GM13976 (cell line): ENCODE data around the gene SMARCAL1.
A peak's percentile ranks its signal among the peaks of the same experiment; 100 is the strongest.

Experiments used
- DNase-seq: peaks from one replicate; pipeline ENCODE4 v3.0.0; 2012; ENCODE audit warnings: low spot score
- in situ Hi-C: fragments of 300-500 bp; cut with MboI; formaldehyde crosslinking; loops from one replicate; pipeline ENCODE4 v1.12.0; 2022; ENCODE audit warnings: low sequenced_read_pairs, mixed read lengths, inconsistent platforms; ENCODE audit not compliant: unreplicated experiment
- TF ChIP-seq, protein P1 (sequence below): IDR thresholded peaks from 2 replicates; pipeline ENCODE4 v1.5.1; 2012; ENCODE audit warnings: borderline replicate concordance, mild to moderate bottlenecking; ENCODE audit not compliant: insufficient read depth; ENCODE audit errors: extremely low read depth, missing control alignments, control extremely low read depth

Gene SMARCAL1

DNA sequence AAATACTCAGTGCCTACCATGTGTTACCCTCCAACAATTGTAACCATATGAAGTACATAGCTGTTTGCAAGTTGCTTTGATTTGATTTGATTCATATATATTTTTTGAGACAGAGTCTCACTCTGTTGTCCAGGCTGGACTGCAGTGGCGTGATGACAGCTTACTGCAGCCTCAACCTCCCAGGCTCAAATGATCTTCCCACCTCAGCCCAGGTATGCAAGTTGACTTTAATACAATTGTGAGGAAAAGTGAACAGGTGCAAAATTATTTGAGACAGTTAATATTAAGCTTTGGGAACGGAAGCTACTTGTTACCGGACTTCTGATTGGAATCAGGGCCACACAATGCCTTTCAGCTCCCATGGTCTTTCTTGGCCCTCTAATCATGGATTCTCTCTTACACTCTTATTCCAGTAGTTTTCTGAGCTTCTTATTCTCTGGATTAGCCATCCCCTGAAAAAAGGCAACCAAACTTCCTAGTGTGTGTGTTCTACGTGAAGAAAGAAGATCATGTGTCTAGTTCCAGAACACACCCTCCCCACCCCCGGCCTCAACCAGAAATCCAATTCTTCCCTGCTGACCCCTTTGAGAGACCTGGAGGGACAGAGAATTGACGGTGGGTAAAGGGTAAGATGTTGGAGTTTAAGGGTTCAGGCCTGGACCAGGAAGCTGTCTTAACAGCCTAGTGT is 85.2 kb downstream of the SMARCAL1 start:
- no peak for DNase-seq
- TF ChIP-seq, protein P1, sequence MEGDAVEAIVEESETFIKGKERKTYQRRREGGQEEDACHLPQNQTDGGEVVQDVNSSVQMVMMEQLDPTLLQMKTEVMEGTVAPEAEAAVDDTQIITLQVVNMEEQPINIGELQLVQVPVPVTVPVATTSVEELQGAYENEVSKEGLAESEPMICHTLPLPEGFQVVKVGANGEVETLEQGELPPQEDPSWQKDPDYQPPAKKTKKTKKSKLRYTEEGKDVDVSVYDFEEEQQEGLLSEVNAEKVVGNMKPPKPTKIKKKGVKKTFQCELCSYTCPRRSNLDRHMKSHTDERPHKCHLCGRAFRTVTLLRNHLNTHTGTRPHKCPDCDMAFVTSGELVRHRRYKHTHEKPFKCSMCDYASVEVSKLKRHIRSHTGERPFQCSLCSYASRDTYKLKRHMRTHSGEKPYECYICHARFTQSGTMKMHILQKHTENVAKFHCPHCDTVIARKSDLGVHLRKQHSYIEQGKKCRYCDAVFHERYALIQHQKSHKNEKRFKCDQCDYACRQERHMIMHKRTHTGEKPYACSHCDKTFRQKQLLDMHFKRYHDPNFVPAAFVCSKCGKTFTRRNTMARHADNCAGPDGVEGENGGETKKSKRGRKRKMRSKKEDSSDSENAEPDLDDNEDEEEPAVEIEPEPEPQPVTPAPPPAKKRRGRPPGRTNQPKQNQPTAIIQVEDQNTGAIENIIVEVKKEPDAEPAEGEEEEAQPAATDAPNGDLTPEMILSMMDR: no peak
- in situ Hi-C loops: no loop called here

DNA sequence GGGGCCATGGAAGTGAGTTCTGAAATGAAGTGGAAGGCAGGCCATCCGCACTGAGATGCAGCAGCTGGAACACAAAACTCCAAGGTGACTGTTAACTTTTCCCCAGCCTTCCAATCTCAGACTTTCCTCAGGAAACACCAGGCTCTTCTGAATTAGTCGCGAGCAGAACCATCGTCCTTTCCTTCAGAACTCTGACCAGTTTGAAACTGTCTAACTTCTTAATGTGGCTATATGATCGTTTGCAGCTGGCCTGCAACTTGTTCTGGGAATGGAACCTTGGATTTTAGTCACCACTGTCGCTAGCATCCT is 85.7 kb downstream of the SMARCAL1 start:
- in situ Hi-C loops: no loop called here
- no peak for DNase-seq
- TF ChIP-seq, protein P1: no peak

DNA sequence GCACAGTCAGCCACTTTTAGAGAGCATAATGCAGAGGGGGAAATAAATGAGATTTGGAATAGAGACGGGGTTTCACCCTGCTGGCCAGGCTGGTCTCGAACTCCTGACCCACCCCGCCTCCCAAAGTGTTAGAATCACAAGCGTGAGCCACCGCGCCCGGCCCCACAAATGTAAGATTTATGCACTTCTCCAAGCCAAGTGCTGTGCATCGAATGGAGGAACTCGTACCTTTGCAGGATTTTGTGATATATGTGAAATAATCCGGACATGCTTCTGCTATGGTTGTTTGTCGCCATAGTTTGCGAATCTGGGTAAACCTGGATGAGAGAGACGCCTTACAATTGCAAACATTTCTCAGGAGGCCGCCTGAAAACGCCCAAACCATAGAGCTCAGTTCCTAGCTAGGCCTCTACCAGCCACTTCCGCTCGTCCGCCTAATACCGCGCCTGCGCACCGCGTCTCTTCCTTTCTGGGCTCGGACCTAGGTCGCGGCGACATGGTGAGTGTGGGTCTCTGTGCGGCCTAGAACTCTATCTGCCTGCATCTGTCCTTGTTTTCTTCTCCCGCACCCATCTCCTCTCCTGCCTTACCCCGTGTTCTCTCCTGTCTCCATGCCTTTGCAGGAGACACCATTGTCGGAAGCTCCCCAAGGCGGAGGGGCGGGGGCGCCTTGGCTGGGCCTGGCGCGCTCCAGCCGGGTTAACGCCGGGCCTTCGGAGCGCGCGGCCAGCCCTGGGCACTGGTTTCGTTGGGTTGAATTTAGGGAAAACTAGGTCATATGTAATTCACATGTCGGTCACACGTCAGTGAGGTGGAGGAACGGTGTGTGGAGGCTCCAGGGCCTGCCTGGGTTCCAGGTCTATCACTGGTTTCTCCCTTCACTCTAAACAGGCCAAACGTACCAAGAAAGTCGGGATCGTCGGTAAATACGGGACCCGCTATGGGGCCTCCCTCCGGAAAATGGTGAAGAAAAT is 86.4 kb downstream of the SMARCAL1 start, which contains the start of gene RPL37A:
Gene RPL37A, plus strand, starts transcription at position 466 of the 974 bp plus-strand sequence. Its CDS starts 31 bp downstream, at position 497.
- in situ Hi-C loops: no loop called here
- TF ChIP-seq, protein P1: no peak
- DNase-seq: peak; percentile 93

DNA sequence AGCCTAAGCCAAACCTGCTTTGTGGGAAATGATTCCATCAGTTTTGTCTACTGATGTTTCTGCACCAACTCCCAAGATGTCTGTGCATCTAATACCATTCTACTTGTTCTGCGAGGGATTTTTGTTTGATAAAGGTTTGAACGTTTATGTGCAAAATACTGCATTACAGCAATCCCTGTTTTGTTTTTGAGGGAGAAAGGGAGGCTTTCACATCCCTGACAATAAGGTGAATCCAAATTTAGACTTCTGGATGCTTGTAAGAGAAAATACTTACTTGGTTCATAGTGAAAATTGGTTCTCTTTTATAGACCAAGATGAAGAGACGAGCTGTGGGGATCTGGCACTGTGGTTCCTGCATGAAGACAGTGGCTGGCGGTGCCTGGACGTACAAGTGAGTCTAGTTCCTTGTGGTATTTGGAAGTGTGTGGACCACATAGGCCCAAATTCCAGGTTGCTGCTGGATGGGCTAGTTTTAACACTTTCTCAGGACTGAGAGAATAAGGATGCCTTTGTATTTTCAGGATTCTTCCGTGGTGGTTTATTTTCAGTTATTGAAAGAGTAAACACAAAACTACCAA is 87.4 kb downstream of the SMARCAL1 start:
- DNase-seq: no peak
- in situ Hi-C loops: no loop called here
- TF ChIP-seq, protein P1: no peak

DNA sequence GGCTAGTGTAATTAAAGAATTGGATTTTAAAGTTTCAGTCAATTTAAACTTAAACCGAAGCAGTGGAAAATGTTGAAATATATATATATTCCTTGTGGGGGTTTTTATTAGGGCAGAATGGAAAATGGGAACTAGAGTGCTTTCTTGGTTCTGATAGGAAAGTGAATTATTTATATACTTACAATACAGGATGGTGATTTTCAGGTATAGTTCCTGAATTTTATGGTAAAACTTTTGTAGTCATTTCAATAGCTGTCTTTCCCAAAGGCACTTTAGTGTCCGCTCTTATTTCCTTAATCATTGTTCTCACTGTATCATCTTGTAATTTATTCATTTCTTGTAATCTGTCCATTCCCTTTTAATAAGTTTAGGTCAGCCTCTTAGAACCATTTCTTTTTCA is 88.3 kb downstream of the SMARCAL1 start:
- in situ Hi-C loops: no loop called here
- no peak for DNase-seq
- TF ChIP-seq, protein P1: no peak

DNA sequence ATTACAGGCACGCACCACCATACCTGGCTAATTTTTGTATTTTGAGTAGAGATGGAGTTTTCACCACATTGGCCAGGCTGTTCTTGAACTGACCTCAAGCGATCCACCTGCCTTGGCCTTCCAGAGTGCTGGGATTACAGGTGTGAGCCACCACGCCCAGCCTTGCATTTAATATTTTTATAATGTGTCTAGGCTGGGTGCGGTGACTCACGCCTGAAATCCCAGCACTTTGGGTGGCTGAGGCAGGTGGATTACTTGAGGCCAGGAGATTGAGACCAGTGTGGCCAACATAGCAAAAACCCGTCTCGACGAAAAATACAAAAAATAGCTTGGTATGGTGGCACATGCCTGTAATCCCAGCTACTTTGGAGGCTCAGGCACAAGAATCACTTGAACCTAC is 89.6 kb downstream of the SMARCAL1 start:
- no peak for DNase-seq
- in situ Hi-C loops: no loop called here
- TF ChIP-seq, protein P1: no peak
